Skeletal muscle tissue (tissue), 4 donors: ENCODE measurements around the gene GLIS1. TPM values are rescaled to one million over a fixed set of nuclear protein-coding genes. Genes with fewer than 3 reads are reported as not detected.

Experiments used
- H3K27ac ChIP-seq: one replicate; pipeline ENCODE4 v1.7.0; 2013; ENCODE audit warnings: mild to moderate bottlenecking, low read depth, low read length, inconsistent platforms
- H3K27me3 ChIP-seq, 3 donors: one replicate each; pipeline ENCODE4 v1.7.0; 2013; ENCODE audit warnings: low read length in 3 of 3; ENCODE audit not compliant: control insufficient read depth in 3 of 3, insufficient read depth in 3 of 3
- H3K36me3 ChIP-seq, 3 donors: one replicate each; pipeline ENCODE4 v1.7.0; 2013; ENCODE audit warnings: low read length in 3 of 3; ENCODE audit not compliant: control insufficient read depth in 3 of 3, insufficient read depth in 3 of 3
- H3K4me1 ChIP-seq, 3 donors: one replicate each; pipeline ENCODE4 v1.7.0; 2013; ENCODE audit warnings: low read length in 3 of 3, mild to moderate bottlenecking in 3 of 3; ENCODE audit not compliant: control insufficient read depth in 3 of 3, insufficient read depth in 3 of 3
- H3K4me3 ChIP-seq, 3 donors: one replicate each; pipeline ENCODE4 v1.7.0; 2013; ENCODE audit warnings: low read length in 3 of 3
- H3K9ac ChIP-seq, 3 donors: one replicate each; pipeline ENCODE4 v1.7.0; 2013; ENCODE audit warnings: low read length in 3 of 3, mild to moderate bottlenecking in 3 of 3, moderate library complexity in 2 of 3, low read depth in 1 of 3
- H3K9me3 ChIP-seq, 3 donors: one replicate each; pipeline ENCODE4 v1.7.0; 2013; ENCODE audit warnings: low read length in 3 of 3; ENCODE audit not compliant: control insufficient read depth in 3 of 3
- total RNA-seq: library from RNA; depleted of rRNA; stranded (reverse); fragments of >200 nt; gene quantifications from one replicate; pipeline ENCODE4 v1.2.3, GENCODE V29; 2014
- donor health status: Osteomylitis.

GLIS1 gene
- total RNA-seq, 1 donor from 2014 or later: not detected

- Histone ChIP-seq H3K9me3 (no peaks in the 10 kb centered on the region), H3K27me3 (peaks cover 0 to 9% (median 0%) of the 10 kb centered on the region in 3 donors), H3K4me3 (no peak overlapping the region), H3K36me3 (no peaks in the 10 kb centered on the region), H3K4me1 (peaks cover 0 to 11% (median 4%) of the 10 kb centered on the region in 3 donors), H3K27ac (no peak overlapping the region), H3K9ac (no peak overlapping the region)
Observed at GRCh38 chr1:53562981-53563379, 176.0 kb downstream of the GLIS1 start.

GRCh38 chr1:53562291-53562980 lies 176.5 kb downstream of the GLIS1 start:
- H3K9me3 ChIP-seq: no peaks in the 10 kb centered on the region
- H3K4me3 ChIP-seq: no peak overlapping the region
- peaks cover 0 to 17% (median 4%) of the 10 kb centered on the region in 3 donors for H3K4me1 ChIP-seq
- H3K36me3 ChIP-seq: no peaks in the 10 kb centered on the region
- H3K27me3 ChIP-seq: peaks cover 0 to 9% (median 0%) of the 10 kb centered on the region in 3 donors
- no peak overlapping the region for H3K9ac ChIP-seq
- H3K27ac ChIP-seq: no peak overlapping the region

- Histone ChIP-seq H3K27ac (no peak overlapping the region), H3K4me3 (no peak overlapping the region), H3K9ac (no peak overlapping the region), H3K27me3 (peaks cover 0 to 9% (median 0%) of the 10 kb centered on the region in 3 donors), H3K9me3 (no peaks in the 10 kb centered on the region), H3K36me3 (no peaks in the 10 kb centered on the region), H3K4me1 (peaks cover 2 to 25% (median 4%) of the 10 kb centered on the region in 3 donors)
Observed at GRCh38 chr1:53561503-53562105, 177.4 kb downstream of the GLIS1 start.

- Histone ChIP-seq H3K27ac (no peak overlapping the region), H3K9me3 (no peaks in the 10 kb centered on the region), H3K4me3 (no peak overlapping the region), H3K36me3 (no peaks in the 10 kb centered on the region), H3K4me1 (peaks cover 4 to 30% (median 5%) of the 10 kb centered on the region in 3 donors), H3K9ac (no peak overlapping the region), H3K27me3 (peaks cover 0 to 9% (median 0%) of the 10 kb centered on the region in 3 donors)
Observed at GRCh38 chr1:53560581-53561502, 178.1 kb downstream of the GLIS1 start.

DNA sequence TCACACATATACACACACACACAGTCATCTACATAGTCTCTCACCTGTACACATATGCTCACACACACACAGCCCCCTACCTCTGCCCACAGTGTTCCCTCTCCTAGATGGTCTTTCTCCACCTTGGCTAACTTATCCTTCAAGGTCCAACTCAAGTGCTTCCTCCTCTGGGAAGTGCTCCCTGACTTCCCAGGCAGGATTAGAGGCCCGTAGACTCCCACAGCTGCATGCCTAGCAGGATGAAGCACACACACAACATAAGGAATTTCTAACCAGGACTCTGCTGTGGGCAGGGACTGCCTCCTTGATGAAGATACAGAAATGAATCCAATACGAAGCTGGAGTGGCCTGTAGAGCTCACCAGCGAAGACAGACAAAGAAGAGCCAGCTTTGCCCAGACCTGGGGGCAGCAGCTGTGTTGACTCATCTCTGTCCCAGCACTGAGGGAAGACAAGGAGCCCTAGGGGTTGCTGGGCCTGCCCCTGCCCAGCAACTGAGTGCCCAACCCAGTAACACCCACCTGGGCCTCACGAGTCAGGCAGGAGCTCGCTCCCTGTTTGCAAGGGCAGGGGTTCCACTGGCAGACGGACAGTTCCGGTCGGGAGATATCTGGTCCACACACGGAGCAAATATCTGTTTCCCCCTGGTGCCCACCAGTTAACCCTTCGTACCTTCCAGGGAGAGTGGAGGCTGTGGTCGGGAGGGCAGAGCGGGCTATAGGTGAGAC lies 178.9 kb downstream of the GLIS1 start:
- H3K4me3 ChIP-seq: no peak overlapping the region
- H3K27me3 ChIP-seq: peaks cover 0 to 9% (median 0%) of the 10 kb centered on the region in 3 donors
- H3K4me1 ChIP-seq: peaks cover 4 to 30% (median 5%) of the 10 kb centered on the region in 3 donors
- H3K9me3 ChIP-seq: no peaks in the 10 kb centered on the region
- H3K36me3 ChIP-seq: no peaks in the 10 kb centered on the region
- no peak overlapping the region for H3K27ac ChIP-seq
- H3K9ac ChIP-seq: no peak overlapping the region

DNA sequence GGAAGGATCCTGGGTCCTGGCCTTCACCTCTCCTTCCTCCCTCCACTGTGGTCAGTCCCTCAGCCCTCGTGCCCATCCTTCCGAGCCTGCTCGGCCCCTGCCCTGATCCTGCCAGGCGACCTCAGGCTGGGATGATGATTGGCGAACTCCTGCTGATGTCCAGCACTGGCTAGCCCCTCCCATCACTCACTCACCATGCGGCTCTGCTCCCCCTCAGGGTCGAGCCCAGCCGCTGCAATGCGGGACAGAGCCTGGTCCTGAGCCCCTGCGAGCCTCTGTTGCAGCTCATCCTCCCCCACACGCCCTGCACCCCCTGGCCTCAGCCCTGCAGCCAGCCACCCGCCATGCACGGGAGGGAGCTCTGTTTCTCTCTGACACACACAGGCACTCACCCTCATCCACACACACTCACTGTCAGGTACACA lies 179.6 kb downstream of the GLIS1 start:
- no peak overlapping the region for H3K27ac ChIP-seq
- no peaks in the 10 kb centered on the region for H3K9me3 ChIP-seq
- no peaks in the 10 kb centered on the region for H3K36me3 ChIP-seq
- no peak overlapping the region for H3K9ac ChIP-seq
- H3K4me1 ChIP-seq: peaks cover 4 to 30% (median 5%) of the 10 kb centered on the region in 3 donors
- H3K4me3 ChIP-seq: no peak overlapping the region
- H3K27me3 ChIP-seq: peaks cover 0 to 9% (median 0%) of the 10 kb centered on the region in 3 donors

- no peaks in the 10 kb centered on the region for H3K36me3 ChIP-seq
- H3K4me3 ChIP-seq: no peak overlapping the region
- peaks cover 4 to 30% (median 5%) of the 10 kb centered on the region in 3 donors for H3K4me1 ChIP-seq
- H3K9ac ChIP-seq: no peak overlapping the region
- peaks cover 0 to 9% (median 0%) of the 10 kb centered on the region in 3 donors for H3K27me3 ChIP-seq
- no peak overlapping the region for H3K27ac ChIP-seq
- H3K9me3 ChIP-seq: no peaks in the 10 kb centered on the region
Observed at GRCh38 chr1:53558739-53559315, 180.1 kb downstream of the GLIS1 start.

- Histone ChIP-seq H3K9me3 (no peaks in the 10 kb centered on the region), H3K27me3 (peaks cover 0 to 9% (median 0%) of the 10 kb centered on the region in 3 donors), H3K9ac (peak overlapping the region in 1 of 3 donors; percentile 47), H3K36me3 (no peaks in the 10 kb centered on the region), H3K4me3 (no peak overlapping the region), H3K27ac (no peak overlapping the region), H3K4me1 (peaks cover 4 to 30% (median 5%) of the 10 kb centered on the region in 3 donors)
Observed at GRCh38 chr1:53557830-53558738, 180.9 kb downstream of the GLIS1 start.
